Activated CD8-positive, alpha-beta memory T cell treated with anti-CD3 and anti-CD28 coated beads for 4 hours (primary cell): ENCODE measurements around the gene CDC42.

ENCODE experiments used
- DNase-seq, 2 donors: peaks; one replicate each; pipeline ENCODE4 v3.0.0-alpha.2; 2020; ENCODE audit warnings: low read depth in 2 of 2

CDC42 gene

GRCh38 chr1:22128392-22128791 is 75.9 kb downstream of the CDC42 start:
- DNase-seq = no peak

GRCh38 chr1:22129501-22130117 is 77.1 kb downstream of the CDC42 start:
- no peak for DNase-seq

GRCh38 chr1:22131062-22131461 is 78.6 kb downstream of the CDC42 start:
- DNase-seq = no peak

DNA sequence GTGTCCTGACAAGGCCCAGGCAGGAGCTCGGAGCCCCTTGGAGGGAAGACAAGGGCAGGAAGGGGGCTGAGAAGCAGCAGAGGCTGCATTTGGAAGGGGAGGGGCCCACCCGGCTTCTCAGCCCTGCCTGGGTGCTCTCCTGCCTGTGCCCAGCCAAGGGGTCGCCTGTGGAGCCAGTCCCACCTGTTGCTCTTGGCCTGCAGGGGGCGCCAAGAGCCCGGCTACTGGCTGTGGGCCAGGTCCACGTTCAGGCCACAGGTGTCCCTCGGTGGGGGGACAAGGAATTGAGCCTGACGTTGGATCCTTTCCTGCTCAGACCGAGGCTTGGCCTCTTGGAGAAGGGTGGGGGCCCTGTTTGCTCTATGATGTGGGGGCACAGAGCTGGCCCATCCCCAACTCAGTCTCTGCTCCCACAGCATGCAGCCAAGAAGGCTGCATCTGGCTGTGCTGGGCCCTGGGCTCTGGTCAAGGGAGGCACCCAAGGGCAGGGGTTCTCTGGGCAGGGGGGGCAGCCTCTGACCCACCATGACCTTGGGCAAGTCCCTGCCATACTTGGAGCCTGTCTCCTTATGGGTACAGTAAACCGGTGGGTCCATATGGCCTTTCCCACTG is 79.5 kb downstream of the CDC42 start:
- peak; percentile 7 to 11 for DNase-seq

DNA sequence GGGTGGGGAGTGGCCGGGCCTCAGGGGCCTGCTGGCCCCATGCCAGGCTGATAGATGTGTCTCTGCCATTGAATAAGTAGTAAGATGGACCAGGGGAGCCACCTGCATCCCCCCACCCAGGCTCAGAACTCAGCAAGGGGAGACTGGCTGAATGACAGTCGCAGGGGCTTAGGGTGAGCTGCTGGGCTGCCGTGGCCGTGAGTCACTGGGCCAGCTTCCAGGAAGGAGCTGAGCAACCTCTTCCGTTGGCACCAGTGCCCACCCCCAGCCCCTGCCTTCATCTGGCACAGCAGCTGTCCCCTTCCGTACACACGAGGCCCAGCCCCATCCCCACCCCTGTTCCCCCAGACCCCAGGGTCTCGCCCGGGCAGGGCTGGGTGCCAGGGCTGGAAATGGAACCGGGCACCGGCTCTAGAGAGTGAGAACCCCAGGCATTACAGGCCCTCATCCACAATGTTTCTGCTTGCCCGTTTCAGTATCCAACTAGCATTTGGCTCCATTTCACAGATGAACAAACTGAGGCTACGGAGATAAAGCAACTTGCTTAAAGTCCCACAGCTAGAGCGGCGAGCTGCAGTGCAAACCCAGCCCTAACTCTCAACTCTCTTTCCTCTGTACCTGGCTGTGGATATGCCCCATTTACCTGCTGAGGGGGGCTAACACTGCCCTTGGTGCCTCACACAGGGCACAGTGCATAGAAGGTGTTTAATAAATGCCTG is 80.2 kb downstream of the CDC42 start:
- no peak for DNase-seq

GRCh38 chr1:22133247-22133930 is 80.9 kb downstream of the CDC42 start:
- no peak for DNase-seq

GRCh38 chr1:22133931-22134324 is 81.4 kb downstream of the CDC42 start:
- DNase-seq = no peak

DNA sequence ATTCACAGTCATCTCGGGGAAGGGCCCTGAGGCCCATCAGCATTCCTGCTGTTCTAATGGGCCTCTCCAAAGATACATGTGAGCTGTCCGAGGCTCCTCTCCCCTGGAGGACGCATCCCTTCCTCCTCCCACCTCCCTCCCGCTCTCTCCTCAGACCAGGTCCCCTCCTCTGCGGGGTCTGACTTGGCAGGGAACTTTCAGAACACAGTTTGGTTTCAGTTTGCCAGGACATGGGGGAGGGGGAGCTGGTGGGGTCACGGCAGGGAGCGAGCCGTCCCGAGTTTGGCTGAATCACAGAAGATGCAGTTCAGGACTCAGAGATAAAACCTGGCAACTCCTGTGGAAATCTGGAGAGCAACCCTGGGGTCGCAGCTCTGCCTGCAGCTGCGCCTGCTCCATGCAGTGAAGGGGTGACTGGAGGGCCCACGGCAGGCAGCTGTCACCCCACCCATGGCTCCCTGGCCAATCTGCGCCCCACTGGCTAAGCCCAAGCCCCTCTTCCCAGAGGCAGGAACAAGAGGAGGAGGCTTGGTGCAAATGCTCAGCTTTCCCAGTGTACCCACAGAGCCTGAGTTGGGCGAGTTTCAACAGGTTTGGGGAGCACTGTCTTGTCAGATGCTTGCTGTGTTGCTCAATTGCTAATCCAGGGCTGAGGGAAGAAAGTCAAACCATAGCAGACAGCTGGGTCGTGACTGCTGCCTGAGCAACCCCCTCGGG is 84.7 kb downstream of the CDC42 start:
- no peak for DNase-seq

DNA sequence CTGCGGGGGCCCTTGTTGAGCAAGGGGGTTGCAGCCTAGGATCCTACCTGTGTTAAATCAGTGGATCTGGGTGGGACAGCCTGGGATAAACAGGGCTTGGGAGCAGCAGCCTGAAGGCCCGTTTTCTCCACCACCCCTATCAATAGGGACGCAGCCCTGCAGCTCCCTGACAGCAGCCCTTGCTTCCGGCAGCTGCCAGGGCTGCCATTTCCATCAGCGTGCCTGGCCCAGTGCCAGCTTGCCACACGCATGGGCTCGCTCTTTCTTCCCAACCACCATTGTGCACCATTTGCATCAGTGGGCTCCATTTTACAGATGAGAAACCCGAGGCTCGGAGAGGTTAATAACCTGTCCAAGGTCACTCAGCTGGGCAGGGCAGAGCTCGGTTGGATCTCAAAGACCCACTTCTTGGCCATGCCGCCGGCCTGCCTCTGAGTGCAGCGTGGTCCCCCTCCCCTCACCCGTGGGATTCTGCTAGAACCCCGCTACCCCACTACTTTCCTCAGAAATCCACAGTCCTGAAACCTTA is 86.6 kb downstream of the CDC42 start:
- no peak for DNase-seq

- no peak for DNase-seq
These were observed 87.3 kb downstream of the CDC42 start for GRCh38 chr1:22139817-22140216.
